GM12892 (cell line): Measurements from ENCODE around the gene FBXL13.

Source experiments
- POLR2A ChIP-seq: IDR thresholded peaks from 2 replicates; pipeline ENCODE4 v1.6.1; 2011; ENCODE audit warnings: low read depth, low read length, control low read depth
- POLR2AphosphoS5 ChIP-seq: IDR thresholded peaks from 2 replicates; pipeline ENCODE4 v1.6.1; 2011; ENCODE audit warnings: low read depth, low read length, control low read depth

- TF ChIP-seq POLR2A, result no peak
- no peak for TF ChIP-seq POLR2AphosphoS5
These were observed 7.9 kb upstream of the FBXL13 start for GRCh38 chr7:103082497-103082896.
